ENCODE data around the gene SLC4A7. TPM values are rescaled to one million over a fixed set of nuclear protein-coding genes. Genes with fewer than 3 reads are reported as not detected.

Gene SLC4A7
- total RNA-seq, 1 experiment from 2014 or later, result 58.7 TPM

DNA sequence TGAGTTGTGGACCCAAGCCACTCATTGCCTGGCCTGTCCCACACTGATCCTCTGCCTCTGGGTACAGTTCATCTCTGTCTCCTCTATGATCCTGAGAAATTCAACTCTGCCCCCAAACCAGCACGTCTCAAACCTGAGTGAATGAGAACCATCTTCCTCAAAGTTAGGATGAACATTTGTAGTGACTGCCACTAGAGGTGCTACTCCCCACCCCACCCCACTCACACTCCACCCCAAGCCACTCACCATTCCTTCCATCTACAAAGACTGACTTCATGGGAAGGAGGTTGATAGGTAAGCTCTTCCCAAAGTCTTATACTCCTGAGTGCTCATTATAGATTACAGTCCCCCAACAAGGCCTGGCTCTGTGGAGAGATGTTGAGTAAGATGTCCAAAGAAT, 158.8 kb downstream of the SLC4A7 start:
- DNase-seq (ENCODE audit: low read depth), result peak; percentile 20

DNA sequence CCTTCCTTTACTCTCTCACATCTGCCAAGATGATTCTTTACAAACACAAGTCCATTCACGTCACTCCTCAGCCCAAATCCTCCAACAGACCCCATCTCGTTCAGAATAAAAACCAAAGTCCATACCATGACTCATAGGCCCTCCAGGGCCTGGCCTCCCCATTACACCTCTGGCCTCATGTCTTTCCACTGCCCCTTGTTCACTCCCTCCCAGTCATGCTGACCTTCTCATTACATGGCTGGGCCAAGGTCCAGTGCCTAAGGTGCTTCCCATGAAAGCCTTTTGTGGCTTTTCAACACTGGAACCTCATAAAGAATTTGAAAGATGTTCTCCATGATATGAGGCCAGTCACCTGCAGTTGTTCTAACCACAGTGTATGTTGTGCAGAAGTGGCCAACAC, 159.5 kb downstream of the SLC4A7 start:
- DNase-seq (ENCODE audit: low read depth), result no peak

DNA sequence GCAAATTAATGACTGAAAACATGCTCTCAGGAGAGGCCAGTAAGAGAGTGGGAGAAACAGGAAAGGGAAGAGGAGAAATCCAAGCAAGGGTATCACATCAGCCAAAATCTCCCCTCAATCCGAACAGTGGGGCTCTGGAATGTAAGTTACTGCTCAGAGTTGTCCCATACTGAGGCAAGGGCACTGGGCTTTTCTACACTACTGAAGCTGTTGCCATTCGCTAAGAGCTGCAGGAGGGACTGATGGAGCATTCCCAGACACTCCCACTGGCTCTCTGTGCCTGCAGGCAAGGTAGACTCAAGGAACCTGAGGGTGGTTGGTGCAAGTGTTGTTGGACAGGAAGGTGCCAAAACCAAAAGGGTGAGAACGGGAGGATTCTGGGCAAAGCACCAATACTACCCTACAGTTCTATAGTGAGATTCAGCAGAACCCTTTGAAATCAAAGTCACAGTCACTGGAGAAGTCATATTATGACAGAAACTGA, 161.1 kb downstream of the SLC4A7 start:
- no peak for DNase-seq (ENCODE audit: low read depth)

Other genes with a start within 250 kb of the SLC4A7 start
- gene NEK10, start 115.0 kb downstream of the SLC4A7 start, total RNA-seq (2014; rRNA removed), result 4.9 and 5.7 TPM in 2 replicates
- not detected in 2 replicates for gene EOMES, start 237.9 kb upstream of the SLC4A7 start, total RNA-seq (2014; rRNA removed)